NCI-H1694 treated with DMSO at 0.1 percent for 48 hours (cell line): Measurements from ENCODE around the gene XPC.
A peak's percentile ranks its signal among the peaks of the same experiment; 100 is the strongest.

Experiments
- DNase-seq: peaks from one replicate; lab custom pipeline; 2025; lab: John Stamatoyannopoulos, UW

Gene XPC

DNA sequence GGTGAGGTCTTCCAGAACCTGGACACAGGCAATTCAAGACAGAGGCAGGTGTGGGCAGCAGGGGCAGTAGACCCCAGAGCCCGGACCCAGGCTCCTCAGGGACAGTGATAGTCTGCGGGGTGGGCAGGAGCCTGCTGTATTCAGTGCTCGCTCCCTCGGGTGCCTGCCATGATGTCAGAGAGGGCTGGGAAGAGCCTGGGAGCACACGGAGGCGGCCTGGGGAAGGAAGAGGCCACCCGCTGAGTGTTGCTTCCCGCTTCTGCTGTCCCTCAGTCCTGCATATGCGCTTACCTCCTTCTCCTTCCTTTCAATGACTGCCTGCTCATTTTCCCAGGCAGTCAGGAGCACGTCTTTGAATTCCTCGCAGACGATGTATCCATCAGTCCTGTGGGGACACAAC lies 30.8 kb downstream of the XPC start:
- DNase-seq = no peak

DNA sequence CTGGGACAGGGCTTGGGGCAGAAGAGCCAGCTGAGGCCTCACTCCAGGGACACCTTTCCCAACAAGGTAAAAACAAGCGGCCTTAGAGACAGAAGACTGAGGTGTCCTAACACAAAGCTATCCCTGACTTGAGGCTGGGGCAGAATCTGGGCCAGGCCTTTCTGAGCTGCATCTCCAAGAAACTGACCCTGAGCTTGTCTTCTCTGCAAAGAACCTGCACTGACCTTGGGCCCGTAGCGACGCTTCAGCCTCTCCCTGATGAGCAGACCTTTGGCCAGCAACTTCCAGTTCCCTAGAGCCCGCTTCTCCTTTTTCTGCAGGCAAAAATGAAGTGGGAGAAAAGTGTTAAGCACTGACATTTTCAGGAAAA lies 31.4 kb downstream of the XPC start:
- DNase-seq = no peak

DNA sequence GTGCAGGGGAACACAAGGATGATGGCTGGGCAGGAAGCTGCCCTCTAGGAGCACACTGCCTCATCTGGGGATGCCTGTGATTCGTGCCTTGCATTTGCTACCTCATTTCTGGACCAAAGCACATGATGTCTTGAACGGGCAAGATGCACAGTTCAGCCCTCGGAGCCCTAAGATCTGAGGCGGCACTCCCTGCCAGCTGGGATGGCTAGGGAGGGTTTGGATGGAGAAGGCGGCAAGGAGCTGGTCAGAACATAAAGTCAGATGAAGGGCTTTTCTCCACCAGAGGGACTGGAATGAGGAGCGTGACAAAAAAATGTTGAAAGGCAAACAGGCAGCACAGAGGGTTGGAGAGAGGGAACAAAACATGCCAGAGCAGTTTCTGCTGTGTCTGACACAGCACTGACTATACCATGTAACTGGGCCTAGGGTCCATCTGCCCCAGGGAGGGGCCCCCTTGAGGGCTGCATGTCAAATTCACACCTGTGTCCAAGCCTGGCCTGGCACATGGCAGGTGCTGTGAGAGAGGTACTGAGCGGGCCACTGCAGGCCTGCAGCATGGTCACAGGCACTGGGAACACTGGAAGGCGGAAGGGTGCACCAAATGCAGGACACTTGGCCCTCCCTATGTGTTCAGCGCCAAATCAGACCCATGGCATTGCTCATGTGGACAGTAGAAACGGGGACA lies 31.9 kb downstream of the XPC start:
- no peak for DNase-seq

GRCh38 chr3:14145670-14146380 lies 32.6 kb downstream of the XPC start:
- DNase-seq = no peak

- DNase-seq = no peak
These were observed 33.2 kb downstream of the XPC start for GRCh38 chr3:14145236-14145635.

- peak; percentile 7 for DNase-seq
These were observed 33.9 kb downstream of the XPC start for GRCh38 chr3:14144423-14145075.

DNA sequence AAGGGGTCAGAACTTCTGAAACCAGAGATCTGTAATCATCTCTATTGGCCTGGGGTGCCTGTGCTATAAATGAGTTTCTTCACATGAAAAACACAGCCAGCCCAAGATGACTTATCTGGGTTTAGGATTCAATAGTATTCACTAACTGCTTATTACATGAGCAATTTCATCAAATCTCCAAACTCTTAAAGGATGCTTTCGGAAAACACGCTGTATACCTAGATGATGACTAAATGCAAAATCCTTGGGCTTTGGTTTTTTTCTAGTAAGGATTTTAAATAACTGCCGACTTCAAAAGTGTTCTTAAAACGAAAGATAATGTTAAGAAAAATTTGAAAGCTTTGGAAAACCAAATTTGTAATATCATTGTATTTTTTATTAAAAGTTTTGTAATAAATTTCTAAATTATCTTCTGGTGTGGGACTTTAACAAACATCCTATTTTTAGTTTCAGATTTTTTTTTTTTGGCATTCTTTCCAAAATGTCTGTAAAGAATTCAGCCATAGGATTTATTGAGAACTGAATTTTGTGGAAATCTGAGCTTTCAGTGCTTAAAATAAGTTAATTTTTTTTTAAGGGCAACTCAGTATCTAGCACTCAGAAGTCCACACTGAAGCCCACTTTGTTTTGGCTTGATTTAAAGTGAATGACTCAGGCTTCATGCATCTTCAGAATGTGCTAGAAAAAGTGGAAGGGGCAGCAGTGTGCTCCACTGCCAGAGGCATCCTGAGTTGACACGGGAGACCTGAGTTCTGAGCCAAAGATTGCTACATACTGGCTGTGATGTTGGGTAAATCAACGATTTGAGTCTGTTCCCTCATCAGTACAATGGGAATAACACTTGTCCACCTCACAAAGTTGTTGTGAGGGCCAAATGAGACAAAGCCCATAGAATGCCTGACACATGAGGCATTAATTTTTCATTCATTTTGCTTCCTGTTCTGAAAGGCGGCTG lies 34.9 kb downstream of the XPC start:
- DNase-seq = no peak

- DNase-seq = no peak
These were observed 35.7 kb downstream of the XPC start for GRCh38 chr3:14142567-14143270.

DNA sequence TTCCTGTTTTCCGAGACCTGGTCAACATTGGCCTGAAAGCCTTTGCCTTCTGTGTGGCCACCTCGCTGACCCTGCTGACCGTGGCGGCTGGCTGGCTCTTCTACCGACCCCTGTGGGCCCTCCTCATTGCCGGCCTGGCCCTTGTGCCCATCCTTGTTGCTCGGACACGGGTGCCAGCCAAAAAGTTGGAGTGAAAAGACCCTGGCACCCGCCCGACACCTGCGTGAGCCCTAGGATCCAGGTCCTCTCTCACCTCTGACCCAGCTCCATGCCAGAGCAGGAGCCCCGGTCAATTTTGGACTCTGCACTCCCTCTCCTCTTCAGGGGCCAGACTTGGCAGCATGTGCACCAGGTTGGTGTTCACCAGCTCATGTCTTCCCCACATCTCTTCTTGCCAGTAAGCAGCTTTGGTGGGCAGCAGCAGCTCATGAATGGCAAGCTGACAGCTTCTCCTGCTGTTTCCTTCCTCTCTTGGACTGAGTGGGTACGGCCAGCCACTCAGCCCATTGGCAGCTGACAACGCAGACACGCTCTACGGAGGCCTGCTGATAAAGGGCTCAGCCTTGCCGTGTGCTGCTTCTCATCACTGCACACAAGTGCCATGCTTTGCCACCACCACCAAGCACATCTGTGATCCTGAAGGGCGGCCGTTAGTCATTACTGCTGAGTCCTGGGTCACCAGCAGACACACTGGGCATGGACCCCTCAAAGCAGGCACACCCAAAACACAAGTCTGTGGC lies 36.6 kb downstream of the XPC start:
- DNase-seq = no peak

DNA sequence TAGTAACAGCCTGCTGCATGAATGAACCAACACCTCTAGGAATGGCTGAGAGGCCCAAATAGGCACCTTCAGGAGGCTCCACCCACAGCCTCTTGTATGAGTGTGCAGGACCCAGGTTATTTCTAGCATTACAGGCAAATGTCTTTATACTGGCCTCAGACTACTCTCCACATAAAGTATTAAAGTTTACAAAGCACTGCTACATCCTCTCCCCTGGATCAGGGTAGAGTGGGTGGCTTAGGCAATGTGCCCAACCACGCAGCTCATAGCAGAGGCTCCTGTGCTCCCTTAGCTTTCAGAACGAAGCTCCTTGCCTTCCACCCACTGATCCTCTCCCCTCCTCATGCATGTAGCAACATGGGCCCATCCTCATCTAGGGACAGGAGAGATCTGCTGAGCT lies 37.3 kb downstream of the XPC start:
- DNase-seq = no peak

- no peak for DNase-seq
These were observed 37.7 kb downstream of the XPC start for GRCh38 chr3:14140668-14141067.

DNA sequence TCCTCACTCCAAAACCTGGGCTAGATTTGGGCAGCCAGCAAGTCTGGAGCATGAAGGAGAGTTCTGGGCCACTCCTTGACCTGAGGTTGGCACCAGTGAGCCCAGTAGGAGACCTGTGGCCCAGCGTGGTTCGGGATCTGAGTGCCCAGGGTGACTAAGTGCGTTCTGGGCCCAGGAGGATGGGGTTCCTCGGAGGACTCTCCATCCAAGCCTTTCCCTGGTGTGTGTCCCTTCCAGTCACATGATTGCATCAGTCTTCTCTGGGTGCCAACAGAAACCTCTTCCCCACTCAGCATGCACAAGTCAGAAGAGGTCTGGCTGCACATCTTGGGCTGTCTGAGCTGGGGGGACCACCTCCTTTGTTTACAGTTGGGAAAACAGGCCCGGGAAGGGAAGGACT lies 38.6 kb downstream of the XPC start:
- no peak for DNase-seq

- no peak for DNase-seq
These were observed 39.3 kb downstream of the XPC start for GRCh38 chr3:14138878-14139655.

DNA sequence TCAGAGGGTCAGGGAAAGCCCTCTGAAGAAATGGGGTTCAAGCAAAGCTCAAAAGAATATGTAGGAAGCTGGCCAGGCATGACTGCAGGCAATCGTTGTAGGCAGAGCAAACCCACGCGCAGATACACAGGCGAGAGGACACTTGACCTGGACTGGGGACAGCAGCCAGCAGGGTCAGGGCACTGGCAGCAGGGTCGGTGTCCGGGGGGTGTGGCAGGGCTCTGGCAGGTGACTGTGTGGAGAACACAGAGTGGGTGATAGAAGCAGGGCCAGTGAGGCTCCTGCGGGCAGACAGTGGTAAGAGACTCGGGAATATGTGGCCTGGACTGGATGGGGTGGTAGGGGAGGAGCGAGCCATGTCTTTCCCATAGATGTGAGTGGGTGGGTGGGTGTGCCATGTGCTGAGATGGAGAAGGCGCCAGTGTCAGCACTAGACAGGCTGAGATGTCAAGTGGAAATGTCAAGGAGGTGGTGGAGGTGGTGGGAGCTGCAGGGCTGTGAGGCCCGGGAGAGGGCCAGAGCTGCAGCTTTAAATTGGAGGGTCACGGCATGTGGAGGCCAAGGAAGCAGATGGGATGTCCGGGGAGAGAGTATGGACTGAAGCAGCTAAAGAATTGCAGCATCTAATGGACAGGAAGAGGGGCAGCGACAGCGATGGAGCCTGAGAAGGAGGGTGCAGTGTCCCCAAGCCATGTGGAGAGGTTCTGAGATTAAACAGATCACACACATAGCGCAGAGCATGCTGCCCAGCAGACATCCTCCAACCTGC lies 40.1 kb downstream of the XPC start:
- no peak for DNase-seq

DNA sequence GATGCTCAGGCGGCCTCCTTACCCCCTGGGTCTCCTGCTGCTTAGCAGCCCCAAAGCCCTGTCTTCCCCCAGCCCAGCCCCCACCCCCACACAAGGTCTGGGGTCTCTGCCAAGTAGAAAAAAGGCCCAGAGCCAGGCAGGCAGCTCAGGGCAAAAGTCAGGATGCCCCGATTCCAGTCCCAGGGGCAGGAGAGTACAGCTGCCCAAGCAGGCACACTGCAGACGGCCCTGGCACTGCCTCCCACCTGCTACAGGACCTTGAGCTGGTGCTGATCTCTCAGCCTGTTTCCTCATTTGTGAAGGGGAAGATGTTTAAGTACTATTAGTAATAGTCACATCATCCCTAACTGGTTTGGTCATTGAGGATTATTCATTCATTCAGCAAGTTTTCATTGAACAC lies 41.0 kb downstream of the XPC start:
- no peak for DNase-seq

GRCh38 chr3:14137004-14137403 lies 41.4 kb downstream of the XPC start:
- no peak for DNase-seq

DNA sequence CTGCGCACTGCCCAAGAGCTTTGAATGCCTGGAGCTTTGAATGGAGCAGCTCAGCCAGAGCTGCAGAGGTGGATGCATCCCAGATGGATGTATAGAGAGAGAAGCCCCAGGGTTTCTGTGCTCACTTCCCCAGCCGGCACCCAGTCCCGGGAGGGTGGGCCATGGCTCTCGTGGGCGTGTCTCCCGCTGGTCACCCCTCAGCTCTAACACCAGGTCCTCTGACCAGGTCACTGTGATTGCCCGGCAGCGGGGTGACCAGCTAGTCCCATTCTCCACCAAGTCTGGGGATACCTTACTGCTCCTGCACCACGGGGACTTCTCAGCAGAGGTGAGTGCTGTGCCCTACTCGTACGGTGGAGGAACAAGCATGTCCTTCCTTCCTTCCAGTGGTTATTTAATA lies 42.8 kb downstream of the XPC start:
- DNase-seq = no peak

DNA sequence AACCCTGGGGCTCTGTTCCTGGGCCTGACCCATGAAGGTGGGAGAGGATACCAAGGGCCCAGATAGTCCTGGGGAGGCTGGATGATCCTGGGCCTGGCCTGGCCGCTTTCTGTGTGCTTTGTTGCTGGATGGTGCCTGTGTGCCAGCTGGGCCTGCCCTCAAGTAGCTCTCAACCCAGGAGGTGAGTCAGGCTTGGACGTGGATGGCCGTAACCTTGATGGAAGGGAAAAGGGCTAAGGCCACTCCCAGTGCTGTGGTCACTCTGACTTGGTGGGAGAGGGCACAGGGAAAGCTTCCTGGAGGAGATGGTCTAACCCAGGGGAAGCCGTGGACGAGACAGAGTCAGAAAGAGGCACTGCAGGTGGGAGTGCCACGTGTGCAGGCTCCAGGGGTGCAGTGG lies 44.1 kb downstream of the XPC start:
- no peak for DNase-seq

- no peak for DNase-seq
These were observed 44.5 kb downstream of the XPC start for GRCh38 chr3:14133876-14134275.
